ENCODE data around the gene HDAC4.

- TF ChIP-seq CTCF (IDR thresholded peaks at IDR 0.05) (no peak), POLR2A (IDR thresholded peaks at IDR 0.05) (no peak)
Measured at GRCh38 chr2:239360008-239360407, 40.8 kb downstream of the HDAC4 start.
